IPS-20b (cell line): ENCODE measurements around the gene HSF5.

Experiments used
- H3K27ac ChIP-seq: one replicate; pipeline ENCODE4 v1.5.1; 2013; ENCODE audit warnings: low read length
- H3K27me3 ChIP-seq: 2 replicates; pipeline ENCODE4 v1.6.1; 2013; ENCODE audit warnings: mild to moderate bottlenecking, low read length, inconsistent platforms; ENCODE audit not compliant: insufficient read depth
- H3K36me3 ChIP-seq: 2 replicates; pipeline ENCODE4 v1.6.1; 2013; ENCODE audit warnings: low read depth, mild to moderate bottlenecking, inconsistent platforms, low read length, moderate library complexity; ENCODE audit not compliant: insufficient read depth
- H3K4me1 ChIP-seq: 2 replicates; pipeline ENCODE4 v1.6.1; 2013; ENCODE audit warnings: mild to moderate bottlenecking, control low read depth, inconsistent platforms, low read length, moderate library complexity; ENCODE audit not compliant: insufficient read depth
- H3K4me3 ChIP-seq: 2 replicates; pipeline ENCODE4 v1.5.1; 2013; ENCODE audit warnings: mild to moderate bottlenecking, low read length, inconsistent platforms
- H3K9ac ChIP-seq: 2 replicates; pipeline ENCODE4 v1.6.1; 2013; ENCODE audit warnings: low read depth, mild to moderate bottlenecking, inconsistent platforms, low read length, moderate library complexity
- H3K9me3 ChIP-seq: 2 replicates; pipeline ENCODE4 v1.6.1; 2013; ENCODE audit warnings: mild to moderate bottlenecking, low read depth, low read length, inconsistent platforms; ENCODE audit not compliant: insufficient read depth

Gene HSF5, protein sequence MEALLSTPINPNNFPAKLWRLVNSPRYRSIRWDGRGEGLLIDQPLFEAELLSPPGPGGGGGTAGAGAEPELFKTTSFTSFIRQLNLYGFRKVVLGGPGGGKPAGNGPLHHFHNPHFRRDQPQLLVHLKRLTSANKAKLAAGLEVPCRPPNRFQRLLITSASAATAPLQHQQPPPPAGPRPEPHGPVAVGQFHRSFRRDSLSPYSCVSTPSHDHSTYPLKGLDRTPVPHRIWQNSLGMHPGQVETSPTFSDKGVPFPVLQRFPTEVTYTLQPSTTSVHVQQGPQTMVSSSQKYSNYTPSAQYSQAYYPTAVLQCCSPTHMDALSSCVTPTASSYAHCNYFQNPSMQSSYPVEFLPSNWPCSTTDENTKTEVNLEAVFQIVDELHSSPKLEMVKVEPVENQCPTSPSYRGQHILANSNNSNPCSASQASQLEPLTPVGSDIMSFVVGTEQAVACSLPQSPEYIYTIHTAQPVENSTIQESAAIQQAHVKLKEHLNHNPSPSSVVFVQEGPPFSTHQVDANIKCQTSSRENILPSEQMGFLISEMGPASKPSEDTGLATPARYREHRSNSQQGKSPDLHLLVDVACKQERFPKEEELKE

GRCh38 chr17:58487589-58488427, at the start of gene HSF5:
Gene HSF5 (minus strand): TSS chr17:58488408. CDS start chr17:58488274, 134 bp downstream.
- Histone ChIP-seq H3K36me3 (peaks cover 45% of the 10 kb centered on the region), H3K27ac (no peak within 1 kb of the TSS), H3K4me3 (no peak within 1 kb of the TSS), H3K9me3 (no peaks in the 10 kb centered on the region), H3K27me3 (no peaks in the 10 kb centered on the region), H3K9ac (no peak within 1 kb of the TSS), H3K4me1 (no peaks in the 10 kb centered on the region)

DNA sequence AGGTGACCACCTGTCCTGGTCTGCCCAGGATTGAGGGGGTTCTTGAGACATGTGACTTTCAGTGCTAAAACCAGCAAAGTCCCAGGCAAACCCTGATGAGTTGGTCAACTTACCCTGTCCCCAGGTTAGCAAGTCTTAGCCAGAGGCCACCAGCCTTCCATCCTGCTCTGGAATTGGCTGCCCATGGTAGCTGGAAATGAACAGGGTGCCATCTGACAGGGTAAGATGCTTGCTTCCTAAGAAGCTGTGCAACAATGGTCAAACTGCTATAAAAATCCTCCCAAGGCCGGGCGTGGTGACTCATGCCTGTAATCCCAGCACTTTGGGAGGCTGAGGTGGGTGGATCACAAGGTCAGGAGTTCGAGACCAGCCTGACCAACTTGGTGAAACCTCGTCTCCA, 49.1 kb upstream of the HSF5 start:
- Histone ChIP-seq H3K9ac (no peak overlapping the region), H3K27ac (no peak overlapping the region), H3K36me3 (no peaks in the 10 kb centered on the region), H3K9me3 (no peaks in the 10 kb centered on the region), H3K4me1 (no peaks in the 10 kb centered on the region), H3K4me3 (no peak overlapping the region), H3K27me3 (peaks cover 25% of the 10 kb centered on the region)

DNA sequence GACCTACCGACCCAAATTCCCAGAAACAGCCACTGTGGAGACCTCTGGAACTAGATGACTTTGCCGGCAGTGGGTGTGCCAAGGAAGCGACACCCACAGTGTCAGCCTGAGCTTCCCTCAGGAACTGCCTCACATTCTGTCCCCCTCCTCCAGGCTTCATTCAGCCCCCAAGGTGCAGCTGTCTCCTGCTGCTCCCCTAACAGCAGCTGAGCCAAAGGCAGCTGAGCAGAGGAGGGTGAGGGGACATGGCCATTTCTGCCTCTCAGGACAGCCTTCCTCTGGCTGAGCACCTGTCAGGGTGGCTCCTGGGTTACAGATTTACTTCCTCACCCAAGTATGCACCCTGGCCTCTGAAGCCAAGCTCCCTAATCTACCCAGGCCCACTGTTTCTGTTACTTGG, 48.3 kb upstream of the HSF5 start:
- Histone ChIP-seq H3K9me3 (no peaks in the 10 kb centered on the region), H3K27me3 (peaks cover 26% of the 10 kb centered on the region), H3K4me3 (no peak overlapping the region), H3K4me1 (no peaks in the 10 kb centered on the region), H3K27ac (no peak overlapping the region), H3K36me3 (no peaks in the 10 kb centered on the region), H3K9ac (no peak overlapping the region)

- H3K27me3 ChIP-seq: peaks cover 37% of the 10 kb centered on the region
- no peak overlapping the region for H3K4me3 ChIP-seq
- H3K4me1 ChIP-seq: peaks cover 5% of the 10 kb centered on the region; the same call in 1 of the 2 replicates
- H3K27ac ChIP-seq: no peak overlapping the region
- no peaks in the 10 kb centered on the region for H3K36me3 ChIP-seq
- H3K9me3 ChIP-seq: no peaks in the 10 kb centered on the region
- no peak overlapping the region for H3K9ac ChIP-seq
These were observed 47.2 kb upstream of the HSF5 start for GRCh38 chr17:58535431-58535830.

DNA sequence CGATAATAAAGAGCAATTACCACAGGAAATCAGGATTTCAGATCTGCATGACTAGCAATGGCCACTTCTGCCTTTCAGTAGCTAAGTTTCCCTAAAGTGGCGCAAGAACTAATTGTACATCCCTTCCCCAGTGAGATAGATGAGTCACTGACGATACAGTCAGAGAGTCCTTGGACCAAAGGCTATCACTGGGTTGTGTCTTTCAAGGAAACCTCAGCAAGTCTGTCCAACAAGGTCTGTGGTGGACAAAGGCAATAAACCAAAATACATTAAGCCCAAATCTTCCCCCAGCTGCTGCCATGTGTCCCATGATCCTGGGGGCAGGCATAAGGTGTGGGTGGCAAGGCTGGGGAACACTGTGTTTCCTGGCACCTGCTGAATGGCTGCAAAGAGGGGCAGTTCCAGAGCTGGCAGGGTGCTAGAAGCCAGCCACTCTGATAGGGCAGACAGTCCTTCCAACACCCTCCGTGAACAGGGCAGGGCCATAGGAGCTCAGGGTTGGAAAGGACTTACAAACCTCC, 46.8 kb upstream of the HSF5 start:
- no peaks in the 10 kb centered on the region for H3K9me3 ChIP-seq
- H3K4me3 ChIP-seq: no peak overlapping the region
- H3K4me1 ChIP-seq: peaks cover 5% of the 10 kb centered on the region; the same call in 1 of the 2 replicates
- peaks cover 41% of the 10 kb centered on the region for H3K27me3 ChIP-seq
- H3K36me3 ChIP-seq: no peaks in the 10 kb centered on the region
- H3K9ac ChIP-seq: no peak overlapping the region
- H3K27ac ChIP-seq: no peak overlapping the region

- Histone ChIP-seq H3K36me3 (no peaks in the 10 kb centered on the region), H3K4me1 (peaks cover 5% of the 10 kb centered on the region; the same call in 1 of the 2 replicates), H3K27me3 (peaks cover 43% of the 10 kb centered on the region), H3K27ac (no peak overlapping the region), H3K9me3 (no peaks in the 10 kb centered on the region), H3K9ac (no peak overlapping the region), H3K4me3 (no peak overlapping the region)
These were observed 46.1 kb upstream of the HSF5 start for GRCh38 chr17:58534331-58534730.

- Histone ChIP-seq H3K9me3 (no peaks in the 10 kb centered on the region), H3K4me3 (no peak overlapping the region)
These were observed 45.5 kb upstream of the HSF5 start for GRCh38 chr17:58533616-58534188.

GRCh38 chr17:58532555-58532951, 44.3 kb upstream of the HSF5 start:
- Histone ChIP-seq H3K4me1 (peaks cover 5% of the 10 kb centered on the region; the same call in 1 of the 2 replicates), H3K27ac (no peak overlapping the region), H3K27me3 (peaks cover 43% of the 10 kb centered on the region), H3K4me3 (peak overlapping the region; percentile 78), H3K9ac (peak overlapping the region; percentile 32; the same call in 1 of the 2 replicates), H3K36me3 (no peaks in the 10 kb centered on the region), H3K9me3 (no peaks in the 10 kb centered on the region)

More at GRCh38 chr17:58533616-58534188, 45.5 kb upstream of the HSF5 start:
- peaks cover 43% of the 10 kb centered on the region for H3K27me3 ChIP-seq
- no peaks in the 10 kb centered on the region for H3K36me3 ChIP-seq
- no peak overlapping the region for H3K9ac ChIP-seq
- H3K27ac ChIP-seq: no peak overlapping the region
- H3K4me1 ChIP-seq: peaks cover 5% of the 10 kb centered on the region; the same call in 1 of the 2 replicates

GRCh38 chr17:58531661-58532554, 43.7 kb upstream of the HSF5 start:
- Histone ChIP-seq H3K9ac (peak overlapping the region; percentile 38; the same call in 1 of the 2 replicates), H3K4me3 (peak overlapping the region; percentile 78), H3K4me1 (peaks cover 5% of the 10 kb centered on the region; the same call in 1 of the 2 replicates), H3K9me3 (no peaks in the 10 kb centered on the region), H3K27me3 (peaks cover 43% of the 10 kb centered on the region), H3K36me3 (no peaks in the 10 kb centered on the region), H3K27ac (no peak overlapping the region)

DNA sequence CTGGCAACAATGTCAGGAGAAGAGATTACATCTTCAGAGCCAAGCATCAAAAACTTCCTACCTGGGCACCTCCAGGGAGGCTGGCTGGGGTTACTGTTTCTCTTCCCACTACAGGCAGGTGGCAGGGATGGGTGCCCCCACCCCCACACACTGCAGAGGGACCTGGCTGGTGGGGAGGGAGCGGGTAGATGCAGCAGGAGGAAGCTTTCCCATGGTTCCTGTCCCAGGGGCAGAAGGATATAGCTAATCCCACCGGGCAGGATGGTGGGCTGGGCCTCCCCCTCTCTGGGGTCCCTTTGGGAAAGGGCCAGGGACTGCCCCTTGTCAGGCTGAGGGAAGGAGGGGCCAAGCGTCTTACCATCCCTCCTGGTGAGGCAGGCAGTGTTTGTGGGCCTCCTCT, 42.9 kb upstream of the HSF5 start:
- Histone ChIP-seq H3K27me3 (peaks cover 43% of the 10 kb centered on the region), H3K4me1 (peaks cover 5% of the 10 kb centered on the region; the same call in 1 of the 2 replicates), H3K9ac (peak overlapping the region; percentile 38; the same call in 1 of the 2 replicates), H3K4me3 (peak overlapping the region; percentile 78), H3K27ac (no peak overlapping the region), H3K36me3 (no peaks in the 10 kb centered on the region), H3K9me3 (no peaks in the 10 kb centered on the region)
